ENCODE measurements around the gene PHC2.

The PHC2 gene

DNA sequence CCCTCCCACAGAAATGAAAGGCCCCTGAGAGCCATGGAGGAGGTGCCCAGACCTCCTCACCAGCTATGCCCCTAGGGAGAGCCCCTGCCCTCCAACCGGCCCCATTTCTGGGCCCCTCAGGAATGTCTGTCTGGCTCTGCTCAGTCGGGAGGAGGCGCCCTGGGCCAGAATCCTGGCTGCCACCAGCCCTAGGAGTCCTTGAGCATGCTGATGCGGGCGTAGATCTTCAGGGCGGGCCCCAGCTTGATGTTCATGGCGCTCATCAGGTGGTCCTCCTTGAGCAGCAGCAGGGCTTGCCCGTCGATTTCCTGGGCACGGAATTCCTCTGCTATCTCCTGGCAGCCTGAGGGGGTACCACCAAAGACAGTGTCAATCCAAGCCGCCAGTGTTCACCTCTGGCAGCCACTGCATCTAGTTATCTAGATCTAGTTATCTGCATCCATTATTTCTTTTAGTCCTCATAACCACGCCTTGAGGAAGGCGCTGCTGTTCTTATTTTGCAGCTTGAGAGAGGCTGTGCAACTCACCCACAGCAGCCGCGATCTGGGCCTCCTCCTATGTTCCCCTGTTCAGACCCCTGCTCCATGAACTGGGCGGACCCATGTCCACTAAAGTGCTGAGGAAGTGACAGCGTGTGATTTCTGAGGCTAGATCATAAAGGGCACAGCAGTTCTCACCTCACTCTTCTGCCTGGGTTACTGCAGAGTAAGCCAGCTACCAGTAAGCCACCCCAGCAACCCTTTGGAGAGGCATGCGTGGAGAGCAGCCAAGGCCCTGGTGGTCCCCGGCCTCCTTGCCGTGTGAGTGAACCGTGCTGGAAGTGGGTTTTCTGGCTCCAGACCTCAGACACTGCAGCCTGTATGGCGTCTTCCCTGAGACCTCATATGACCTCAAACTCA lies 106.0 kb downstream of the PHC2 start:
- ATAC-seq: no peak
- TF ChIP-seq TOX (CRISPR knock-in tag; IDR thresholded peaks at IDR 0.05; ENCODE audit: borderline replicate concordance) (no peak), SNAI2 (CRISPR knock-in tag; IDR thresholded peaks at IDR 0.05) (no peak), ZFP3 (CRISPR knock-in tag; IDR thresholded peaks at IDR 0.05) (no peak), ZC3H10 (CRISPR knock-in tag; IDR thresholded peaks at IDR 0.05) (no peak), GLIS3 (CRISPR knock-in tag; IDR thresholded peaks at IDR 0.05) (no peak), CREB5 (CRISPR knock-in tag; IDR thresholded peaks at IDR 0.05; ENCODE audit: low read depth) (no peak), ISL1 (CRISPR knock-in tag; IDR thresholded peaks at IDR 0.05) (no peak), TSHZ2 (CRISPR knock-in tag; IDR thresholded peaks at IDR 0.05) (no peak), TCF4 (CRISPR knock-in tag; IDR thresholded peaks at IDR 0.05; ENCODE audit: borderline replicate concordance) (no peak), ZFP30 (CRISPR knock-in tag; IDR thresholded peaks at IDR 0.05) (no peak), ZNF8 (CRISPR knock-in tag; IDR thresholded peaks at IDR 0.05) (no peak), BACH2 (CRISPR knock-in tag; IDR thresholded peaks at IDR 0.05; ENCODE audit: borderline replicate concordance) (no peak), PATZ1 (CRISPR knock-in tag; IDR thresholded peaks at IDR 0.05; ENCODE audit: borderline replicate concordance) (no peak), ARNTL (CRISPR knock-in tag; IDR thresholded peaks at IDR 0.05; ENCODE audit: borderline replicate concordance, low read depth) (no peak), ZNF70 (CRISPR knock-in tag; IDR thresholded peaks at IDR 0.05) (no peak)
- TF ChIP-seq, protein P1, sequence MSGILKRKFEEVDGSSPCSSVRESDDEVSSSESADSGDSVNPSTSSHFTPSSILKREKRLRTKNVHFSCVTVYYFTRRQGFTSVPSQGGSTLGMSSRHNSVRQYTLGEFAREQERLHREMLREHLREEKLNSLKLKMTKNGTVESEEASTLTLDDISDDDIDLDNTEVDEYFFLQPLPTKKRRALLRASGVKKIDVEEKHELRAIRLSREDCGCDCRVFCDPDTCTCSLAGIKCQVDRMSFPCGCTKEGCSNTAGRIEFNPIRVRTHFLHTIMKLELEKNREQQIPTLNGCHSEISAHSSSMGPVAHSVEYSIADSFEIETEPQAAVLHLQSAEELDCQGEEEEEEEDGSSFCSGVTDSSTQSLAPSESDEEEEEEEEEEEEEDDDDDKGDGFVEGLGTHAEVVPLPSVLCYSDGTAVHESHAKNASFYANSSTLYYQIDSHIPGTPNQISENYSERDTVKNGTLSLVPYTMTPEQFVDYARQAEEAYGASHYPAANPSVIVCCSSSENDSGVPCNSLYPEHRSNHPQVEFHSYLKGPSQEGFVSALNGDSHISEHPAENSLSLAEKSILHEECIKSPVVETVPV (CRISPR knock-in tag; IDR thresholded peaks at IDR 0.05): no peak

GRCh38 chr1:33323663-33324477 lies 107.0 kb downstream of the PHC2 start:
- no peak for ATAC-seq
- no peak for TF ChIP-seq ARNTL (CRISPR knock-in tag; IDR thresholded peaks at IDR 0.05; ENCODE audit: borderline replicate concordance, low read depth)
- no peak for TF ChIP-seq PPARA (CRISPR knock-in tag; IDR thresholded peaks at IDR 0.05; ENCODE audit: borderline replicate concordance)
- no peak for TF ChIP-seq ISL1 (CRISPR knock-in tag; IDR thresholded peaks at IDR 0.05)
- no peak for TF ChIP-seq CSDC2 (CRISPR knock-in tag; IDR thresholded peaks at IDR 0.05)
- TF ChIP-seq ZNF565 (CRISPR knock-in tag; conservative IDR thresholded peaks at IDR 0.05; ENCODE audit: low read depth): no peak
- no peak for TF ChIP-seq ZFP30 (CRISPR knock-in tag; IDR thresholded peaks at IDR 0.05)
- no peak for TF ChIP-seq BACH2 (CRISPR knock-in tag; IDR thresholded peaks at IDR 0.05; ENCODE audit: borderline replicate concordance)
- TF ChIP-seq ZNF8 (CRISPR knock-in tag; IDR thresholded peaks at IDR 0.05): no peak
- TF ChIP-seq TCF4 (CRISPR knock-in tag; IDR thresholded peaks at IDR 0.05; ENCODE audit: borderline replicate concordance): no peak
- no peak for TF ChIP-seq TOX (CRISPR knock-in tag; IDR thresholded peaks at IDR 0.05; ENCODE audit: borderline replicate concordance)
- TF ChIP-seq SNAI2 (CRISPR knock-in tag; IDR thresholded peaks at IDR 0.05): no peak
- no peak for TF ChIP-seq RARB (CRISPR knock-in tag; IDR thresholded peaks at IDR 0.05)
- no peak for TF ChIP-seq TSHZ2 (CRISPR knock-in tag; IDR thresholded peaks at IDR 0.05)
- no peak for TF ChIP-seq ESRRG (CRISPR knock-in tag; IDR thresholded peaks at IDR 0.05)
- no peak for TF ChIP-seq CREB5 (CRISPR knock-in tag; IDR thresholded peaks at IDR 0.05; ENCODE audit: low read depth)
- no peak for TF ChIP-seq ZFP3 (CRISPR knock-in tag; IDR thresholded peaks at IDR 0.05)
